ENCODE results near the gene TNFSF15. TPM values are rescaled to one million over a fixed set of nuclear protein-coding genes. Genes with fewer than 3 reads are reported as not detected.

Gene TNFSF15
- total and polyA plus RNA-seq, 2 donors (not counting 1 experiment from before 2014, with no cell fraction given), result 0.03 TPM; not detected in 1

GRCh38 chr9:114818178-114818577 is 12.3 kb upstream of the TNFSF15 start:
- no peaks in the 10 kb centered on the region for H3K4me1 Mint-ChIP-seq
- H3K9ac ChIP-seq (ENCODE audit: low read length), result no peak overlapping the region
- H2AFZ ChIP-seq (ENCODE audit: insufficient read depth, low read depth, low read length, poor library complexity, severe bottlenecking), result no peak overlapping the region
- H3K4me1 ChIP-seq (ENCODE audit: control insufficient read depth in 2 of 2, insufficient read depth in 2 of 2, low read length in 2 of 2), result no peaks in the 10 kb centered on the region
- H3K27me3 ChIP-seq (replicated peaks in 1 of 4; ENCODE audit: control extremely low read depth in 1 of 4, control insufficient read depth in 3 of 4, insufficient read depth in 4 of 4, low read length in 3 of 4), result peaks cover 0 to 14% (median 3%) of the 10 kb centered on the region in 4 experiments
- intact Hi-C loops (cut with micrococcal nuclease), result no loop called here
- H3K27ac Mint-ChIP-seq, result no peak overlapping the region
- H3K4me3 ChIP-seq (ENCODE audit: control extremely low read depth in 1 of 5, extremely low read depth in 1 of 5, insufficient read depth in 1 of 5, low read depth in 2 of 5, low read length in 4 of 5), result no peak overlapping the region
- no peaks in the 10 kb centered on the region for H4K20me1 ChIP-seq (ENCODE audit: control insufficient read depth, insufficient read depth, low read length, poor library complexity, severe bottlenecking)
- 100% methylated on average over 1 of the region's 1 CpG for WGBS (ENCODE audit: insufficient coverage)
- H3K4me2 ChIP-seq (replicated peaks; ENCODE audit: low read depth, low read length, poor library complexity, severe bottlenecking), result no peak overlapping the region
- H3K36me3 ChIP-seq (replicated peaks in 1 of 2; ENCODE audit: control extremely low read depth in 1 of 2, control insufficient read depth in 1 of 2, extremely low read depth in 1 of 2, insufficient read depth in 2 of 2, low read length in 1 of 2), result no peaks in the 10 kb centered on the region
- no peaks in the 10 kb centered on the region for H3K79me2 ChIP-seq (ENCODE audit: control insufficient read depth, insufficient read depth, low read length)
- H3K27ac ChIP-seq (ENCODE audit: low read length in 2 of 2), result no peak overlapping the region
- ChIA-PET POLR2A (no interaction called here), CTCF (no interaction called here)
- no peak overlapping the region for H3K4me3 Mint-ChIP-seq
- H3K9me3 ChIP-seq (ENCODE audit: control extremely low read depth in 1 of 3, control insufficient read depth in 2 of 3, insufficient read depth in 1 of 3, low read length in 2 of 3), result no peaks in the 10 kb centered on the region
- H3K27me3 Mint-ChIP-seq, result peaks cover 31% of the 10 kb centered on the region
- ATAC-seq (ENCODE audit: low read depth) (no peak), DNase-seq (no peak)
- no peaks in the 10 kb centered on the region for H3K9me3 Mint-ChIP-seq (ENCODE audit: insufficient read depth)
- TF ChIP-seq CTCF (IDR thresholded peaks at IDR 0.05) (no peak), EZH2 (IDR thresholded peaks at IDR 0.05; ENCODE audit: borderline replicate concordance, insufficient read depth, low read depth, low read length, poor library complexity, severe bottlenecking) (no peak)

- H3K36me3 ChIP-seq (replicated peaks in 1 of 2; ENCODE audit: control extremely low read depth in 1 of 2, control insufficient read depth in 1 of 2, extremely low read depth in 1 of 2, insufficient read depth in 2 of 2, low read length in 1 of 2), result no peaks in the 10 kb centered on the region
- peaks cover 0 to 9% (median 4%) of the 10 kb centered on the region in 4 experiments for H3K27me3 ChIP-seq (replicated peaks in 1 of 4; ENCODE audit: control extremely low read depth in 1 of 4, control insufficient read depth in 3 of 4, insufficient read depth in 4 of 4, low read length in 3 of 4)
- no peak overlapping the region for H3K4me3 Mint-ChIP-seq
- H3K27ac Mint-ChIP-seq, result no peak overlapping the region
- 71% methylated on average over 3 of the region's 5 CpGs for WGBS (ENCODE audit: insufficient coverage)
- no peak overlapping the region for H3K27ac ChIP-seq (ENCODE audit: low read length in 2 of 2)
- CTCF ChIA-PET, result no interaction called here
- TF ChIP-seq CTCF (IDR thresholded peaks at IDR 0.05) (no peak), EZH2 (IDR thresholded peaks at IDR 0.05; ENCODE audit: borderline replicate concordance, insufficient read depth, low read depth, low read length, poor library complexity, severe bottlenecking) (no peak)
- no peaks in the 10 kb centered on the region for H3K79me2 ChIP-seq (ENCODE audit: control insufficient read depth, insufficient read depth, low read length)
- H3K4me1 ChIP-seq (ENCODE audit: control insufficient read depth in 2 of 2, insufficient read depth in 2 of 2, low read length in 2 of 2), result peaks cover 4 to 7% of the 10 kb centered on the region in 2 donors
- intact Hi-C loops (cut with micrococcal nuclease), result no loop called here
- H3K9ac ChIP-seq (ENCODE audit: low read length), result no peak overlapping the region
- no peaks in the 10 kb centered on the region for H3K9me3 Mint-ChIP-seq (ENCODE audit: insufficient read depth)
- H4K20me1 ChIP-seq (ENCODE audit: control insufficient read depth, insufficient read depth, low read length, poor library complexity, severe bottlenecking), result no peaks in the 10 kb centered on the region
- no peak overlapping the region for H3K4me2 ChIP-seq (replicated peaks; ENCODE audit: low read depth, low read length, poor library complexity, severe bottlenecking)
- ATAC-seq (ENCODE audit: low read depth) (no peak), DNase-seq (no peak)
- peaks cover 60% of the 10 kb centered on the region for H3K27me3 Mint-ChIP-seq
- POLR2A ChIA-PET, result no interaction called here
- H3K4me3 ChIP-seq (ENCODE audit: control extremely low read depth in 1 of 5, extremely low read depth in 1 of 5, insufficient read depth in 1 of 5, low read depth in 2 of 5, low read length in 4 of 5), result no peak overlapping the region
- H2AFZ ChIP-seq (ENCODE audit: insufficient read depth, low read depth, low read length, poor library complexity, severe bottlenecking), result no peak overlapping the region
- H3K4me1 Mint-ChIP-seq, result peaks cover 7% of the 10 kb centered on the region
- no peaks in the 10 kb centered on the region for H3K9me3 ChIP-seq (ENCODE audit: control extremely low read depth in 1 of 3, control insufficient read depth in 2 of 3, insufficient read depth in 1 of 3, low read length in 2 of 3)
Measured at GRCh38 chr9:114813717-114814418, 8.0 kb upstream of the TNFSF15 start.
